Hematopoietic multipotent progenitor cell treated with erythropoietin and hydrocortisone succinate and interleukin-3 and kit ligand, for 6 days (in vitro differentiated cells): ENCODE data around the gene ARL6IP4.

Experiments
- DNase-seq: peaks from one replicate; pipeline ENCODE4 v3.0.0-alpha.2; 2015

ARL6IP4 gene

GRCh38 chr12:122991623-122992275 lies 11.3 kb downstream of the ARL6IP4 start:
- no peak for DNase-seq

DNA sequence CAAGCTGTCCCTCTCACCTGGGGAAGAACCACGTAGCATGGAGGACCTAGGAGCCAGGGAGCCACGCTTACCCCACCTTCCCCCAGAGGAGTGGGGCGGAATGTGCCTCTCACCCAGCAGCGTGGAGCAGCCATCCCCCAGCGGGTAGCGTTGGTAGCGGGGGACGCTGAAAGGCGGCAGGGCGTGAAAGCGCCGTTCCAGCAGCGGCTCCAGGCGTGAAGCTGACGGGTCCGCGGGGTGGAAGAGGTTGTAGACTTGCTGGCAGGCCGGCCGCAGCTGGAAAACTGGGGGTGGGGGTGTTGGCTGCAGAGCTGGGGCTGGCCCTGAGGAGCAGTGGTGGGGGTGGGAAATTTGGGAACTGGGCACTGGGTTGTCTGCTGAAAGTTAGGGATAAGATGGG lies 11.9 kb downstream of the ARL6IP4 start:
- DNase-seq, result no peak

GRCh38 chr12:122994140-122994675 lies 13.7 kb downstream of the ARL6IP4 start:
- no peak for DNase-seq

DNA sequence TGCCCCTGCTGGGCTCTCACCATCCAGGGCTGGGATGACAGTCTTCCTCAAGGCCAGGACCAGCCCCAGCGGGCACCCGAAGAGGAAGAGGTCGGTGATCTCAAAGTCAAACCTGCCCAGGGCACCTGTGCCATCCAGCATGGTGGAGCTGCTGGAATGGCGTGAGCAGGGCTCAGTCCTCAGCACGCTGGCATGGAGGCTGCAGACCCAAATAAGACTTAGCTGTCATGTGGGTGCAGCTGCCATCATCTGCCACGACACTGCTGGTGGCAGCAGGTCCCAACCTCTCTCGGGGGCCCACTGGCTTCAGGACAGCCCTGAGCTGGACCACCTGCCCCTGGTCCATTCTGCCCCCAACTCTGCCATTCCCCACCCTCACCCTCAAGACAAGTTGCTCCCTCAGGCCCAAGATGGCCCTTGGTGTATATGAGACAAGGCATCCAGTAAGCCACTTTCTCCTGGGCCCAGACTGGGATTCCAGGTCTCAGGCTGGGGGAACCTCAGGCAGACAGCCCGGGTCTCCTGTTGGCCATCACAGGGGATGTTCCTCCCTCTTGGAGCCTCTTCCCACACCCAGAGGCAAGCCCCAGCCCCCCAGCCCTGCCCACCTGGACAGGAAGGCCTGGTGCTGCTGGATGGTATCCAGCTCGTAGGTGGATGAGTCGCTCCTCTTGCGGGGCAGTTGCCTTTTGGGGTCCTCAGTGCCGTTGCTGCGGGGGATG lies 14.5 kb downstream of the ARL6IP4 start:
- no peak for DNase-seq

- no peak for DNase-seq
These were observed 15.2 kb downstream of the ARL6IP4 start for GRCh38 chr12:122995503-122996187.

- DNase-seq, result no peak
These were observed 15.7 kb downstream of the ARL6IP4 start for GRCh38 chr12:122996188-122996601.

DNA sequence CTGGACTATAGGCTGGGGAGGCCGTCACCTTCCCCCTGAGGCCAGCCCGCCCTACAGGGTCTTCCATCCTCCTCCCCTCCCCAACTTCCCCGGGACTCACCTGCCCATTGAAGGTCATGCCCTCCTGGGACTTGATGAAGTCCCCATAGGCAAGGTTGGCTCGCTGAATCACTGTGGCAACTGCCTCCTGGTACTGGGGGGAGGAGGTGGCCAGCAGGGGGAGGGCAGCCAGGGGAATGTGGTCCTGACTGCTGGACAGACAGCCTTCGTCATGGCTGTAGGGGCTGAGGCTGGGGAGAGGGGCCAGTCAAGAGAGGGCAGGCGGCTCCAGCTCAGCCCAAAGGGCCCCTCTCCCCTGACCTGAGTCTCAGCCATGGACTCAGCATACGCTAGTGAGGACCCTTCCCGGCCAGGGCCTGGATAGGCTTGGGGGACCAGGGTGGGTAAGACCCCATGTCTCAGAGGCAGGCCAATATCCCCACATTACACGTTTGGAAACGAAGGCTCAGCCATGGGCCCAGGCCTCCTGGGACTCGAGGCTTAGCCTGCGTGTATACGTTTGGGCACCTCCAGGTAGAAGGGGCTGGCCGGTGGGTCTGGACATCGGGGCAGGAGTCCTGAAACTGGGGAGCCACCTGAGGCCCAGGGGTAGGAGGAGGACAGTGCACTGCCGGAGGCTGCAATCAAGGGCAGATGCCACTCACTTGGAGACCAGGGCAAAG lies 16.3 kb downstream of the ARL6IP4 start:
- DNase-seq, result no peak

GRCh38 chr12:122997343-122998250 lies 17.1 kb downstream of the ARL6IP4 start:
- no peak for DNase-seq

DNA sequence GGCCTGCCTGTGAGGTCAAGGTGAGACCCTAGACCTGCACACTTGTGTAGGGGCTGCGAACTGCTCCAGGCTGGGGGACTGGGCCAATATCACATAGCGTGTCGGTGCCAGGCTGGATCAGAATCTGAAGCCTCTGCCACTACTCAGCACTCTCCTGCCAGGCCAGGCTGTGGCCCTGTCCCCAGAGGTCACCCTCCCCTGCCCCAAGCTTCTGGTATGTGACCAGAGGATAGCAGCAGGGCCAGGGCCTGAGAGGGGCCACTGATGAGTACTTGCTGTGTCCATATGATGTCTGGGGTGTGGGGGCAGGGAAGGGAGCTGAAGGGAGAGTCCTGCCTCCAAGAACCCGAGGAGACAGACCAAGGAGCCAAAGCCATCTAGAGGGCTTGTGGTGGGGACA lies 17.8 kb downstream of the ARL6IP4 start:
- no peak for DNase-seq

DNA sequence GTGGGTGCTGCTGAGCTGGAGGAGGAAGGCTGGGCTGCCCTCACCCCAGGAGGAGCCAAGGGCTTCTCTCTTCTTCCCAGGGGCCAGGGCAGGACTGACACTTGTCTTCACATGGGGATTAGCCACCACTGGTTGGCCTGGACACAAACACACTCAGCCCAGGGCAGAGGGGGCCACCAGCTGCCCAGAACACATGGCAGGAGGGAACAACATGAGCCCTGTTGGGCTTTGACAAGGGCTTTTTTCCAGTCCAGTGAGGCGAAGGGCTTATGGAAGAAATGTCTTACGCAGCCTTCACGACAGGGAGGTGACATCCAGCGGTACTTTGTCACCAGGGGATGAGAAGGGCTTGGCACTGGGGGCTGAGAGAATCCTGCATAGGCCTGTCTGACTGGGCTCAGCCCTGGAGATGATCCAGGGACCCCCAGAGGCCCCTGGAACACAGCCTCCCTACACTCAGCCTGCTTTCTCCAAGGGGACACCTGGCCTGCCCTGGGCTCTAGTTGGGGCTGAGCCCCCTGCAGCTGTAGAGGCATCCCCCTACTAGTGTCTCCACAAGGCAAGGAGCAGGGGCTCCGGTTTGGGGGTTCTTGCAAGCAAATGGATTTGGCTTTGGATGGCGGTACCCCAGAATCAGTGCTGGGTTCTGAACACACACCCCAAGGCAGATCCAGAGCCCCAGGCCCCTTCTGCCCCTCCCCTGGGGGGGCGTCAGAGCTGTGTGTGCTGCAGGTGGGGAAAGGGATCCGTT lies 18.9 kb downstream of the ARL6IP4 start:
- no peak for DNase-seq

- peak; percentile 38 for DNase-seq
These were observed 19.5 kb downstream of the ARL6IP4 start for GRCh38 chr12:122999986-123000420.

GRCh38 chr12:123000578-123000977 lies 20.1 kb downstream of the ARL6IP4 start:
- DNase-seq, result no peak

GRCh38 chr12:123001464-123001863 lies 21.0 kb downstream of the ARL6IP4 start:
- DNase-seq, result no peak

DNA sequence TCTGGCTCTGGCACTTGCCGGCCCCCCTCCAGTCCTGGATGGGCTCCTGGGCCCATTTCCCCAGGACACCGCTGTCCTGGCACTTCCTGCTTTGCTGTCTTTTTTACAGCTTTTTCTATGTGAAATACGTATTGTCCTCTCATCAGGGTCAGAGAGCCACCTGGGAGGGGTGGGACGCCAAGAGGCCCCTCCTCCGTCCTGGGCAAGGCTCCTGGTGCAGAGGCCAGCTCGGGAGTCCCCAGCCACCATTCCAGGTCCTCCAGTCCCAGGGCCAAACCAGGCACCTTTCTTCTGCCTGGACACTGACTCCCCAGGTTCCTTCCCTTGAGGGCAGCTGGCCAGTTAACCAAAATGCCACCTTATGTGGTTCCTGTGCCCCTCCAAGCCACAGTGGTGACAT lies 22.8 kb downstream of the ARL6IP4 start:
- DNase-seq, result no peak

DNA sequence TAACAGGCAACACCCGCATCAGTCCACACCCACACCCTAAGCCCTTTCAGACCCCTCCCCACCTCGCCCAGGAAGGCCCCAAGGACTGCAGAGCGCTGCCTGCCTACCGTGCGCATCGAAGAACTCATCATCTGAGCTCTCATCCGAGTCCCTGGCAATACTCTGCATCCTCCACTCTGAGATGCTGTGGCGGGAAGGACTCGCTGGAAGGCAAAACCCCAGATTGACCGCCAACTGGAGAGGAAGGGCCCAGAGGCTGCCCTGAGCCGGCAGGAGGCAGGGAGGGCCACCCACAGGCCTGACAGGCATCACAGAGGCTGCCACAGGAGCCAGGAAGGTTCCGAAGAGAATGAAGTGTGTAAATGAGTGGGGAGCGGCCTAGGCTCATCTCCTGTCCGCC lies 23.8 kb downstream of the ARL6IP4 start:
- DNase-seq, result no peak

GRCh38 chr12:123005081-123005626 lies 24.7 kb downstream of the ARL6IP4 start:
- no peak for DNase-seq

DNA sequence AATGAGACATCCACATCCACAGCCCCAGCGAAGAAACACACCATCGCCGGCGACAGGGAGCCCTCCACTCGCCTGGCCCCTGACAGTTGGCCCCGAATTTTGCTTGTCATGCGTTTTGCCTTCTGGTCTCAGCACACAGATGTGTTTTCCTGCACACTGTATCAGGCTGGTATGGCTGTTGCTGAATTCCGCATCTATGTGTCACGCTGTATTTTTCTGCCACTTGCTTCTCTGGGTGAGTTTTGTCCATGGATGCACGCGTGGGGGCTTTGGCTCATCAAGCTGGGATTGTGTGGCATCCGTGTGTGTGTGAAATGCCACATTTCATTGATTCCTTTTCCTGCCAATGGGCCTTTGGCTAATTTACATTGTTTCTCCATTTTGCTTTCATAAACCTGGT lies 26.5 kb downstream of the ARL6IP4 start:
- no peak for DNase-seq

GRCh38 chr12:123010110-123010509 lies 29.6 kb downstream of the ARL6IP4 start:
- no peak for DNase-seq

GRCh38 chr12:123010681-123011080 lies 30.2 kb downstream of the ARL6IP4 start:
- DNase-seq, result no peak

- no peak for DNase-seq
These were observed 31.2 kb downstream of the ARL6IP4 start for GRCh38 chr12:123011701-123012100.
